Activated CD4-positive, alpha-beta T cell treated with anti-CD3 and anti-CD28 coated beads for 36 hours (primary cell): Measurements from ENCODE around the gene C1QL1. TPM values are rescaled to one million over a fixed set of nuclear protein-coding genes. Genes with fewer than 3 reads are reported as not detected.

Experiments used
- ATAC-seq: fragments of 200-7000 bp; cut with Tn5 transposase; one replicate; pipeline ENCODE4 v1.10.0; 2021; ENCODE audit warnings: mild to moderate bottlenecking, moderate library complexity
- CTCF ChIA-PET: fragments of 350-600 bp; sonication (Branson Sonifier 250); formaldehyde crosslinking; loops from one replicate; lab custom pipeline; 2021; ENCODE audit warnings: antibody characterized with exemption; lab: Charles Lee
- POLR2A ChIA-PET: fragments of 350-600 bp; sonication (Branson Sonifier 250); formaldehyde crosslinking; loops from one replicate; lab custom pipeline; 2021; ENCODE audit warnings: antibody characterized with exemption, inconsistent platforms; lab: Charles Lee
- DNase-seq: peaks from one replicate; pipeline ENCODE4 v3.0.0-alpha.2; 2020
- H3K27ac Mint-ChIP-seq: one replicate; pipeline ENCODE4 v1.8.0; 2021; ENCODE audit warnings: mixed read lengths
- H3K27me3 Mint-ChIP-seq: one replicate; pipeline ENCODE4 v1.8.0; 2021; ENCODE audit warnings: mixed read lengths
- H3K36me3 Mint-ChIP-seq: one replicate; pipeline ENCODE4 v1.8.0; 2021; ENCODE audit warnings: low read depth, mixed read lengths
- H3K4me1 Mint-ChIP-seq: one replicate; pipeline ENCODE4 v1.8.0; 2021; ENCODE audit warnings: mixed read lengths
- H3K4me3 Mint-ChIP-seq: one replicate; pipeline ENCODE4 v1.8.0; 2021; ENCODE audit warnings: mild to moderate bottlenecking, moderate library complexity, mixed read lengths
- H3K9me3 Mint-ChIP-seq: one replicate; pipeline ENCODE4 v1.8.0; 2021; ENCODE audit warnings: low read depth, mixed read lengths
- intact Hi-C, 2 experiments: fragments of 100-400 bp; cut with DNase I in 1 of 2; cut with micrococcal nuclease in 1 of 2; formaldehyde crosslinking; loops; one replicate each; pipeline versions ENCODE4 v1.14.2 to v1.15.1; 2022 to 2024; cut with DNase I, micrococcal nuclease
- microRNA-seq: library from miRNA; unstranded; fragments of <30 nt; microRNA quantifications from one replicate; pipeline ENCODE4 v1.2.0, GENCODE V29; 2021; ENCODE audit warnings: borderline replicate concordance
- total RNA-seq, 2 experiments: library from RNA; stranded (reverse); gene quantifications; one replicate each; pipeline ENCODE4 v1.2.3, GENCODE V29; 2021

C1QL1 gene
- total RNA-seq, 2 experiments from 2014 or later, result 0.37 to 0.83 TPM

GRCh38 chr17:44912763-44913544 lies 55.1 kb downstream of the C1QL1 start:
- Mint-ChIP-seq H3K9me3 (no peaks in the 10 kb centered on the region), H3K4me3 (no peak overlapping the region), H3K4me1 (no peaks in the 10 kb centered on the region), H3K36me3 (no peaks in the 10 kb centered on the region), H3K27me3 (peaks cover 25% of the 10 kb centered on the region), H3K27ac (no peak overlapping the region)
- DNase-seq (no peak), ATAC-seq (no peak)
- POLR2A ChIA-PET, result interaction anchor here (0.6 kb wide), 1 partner anchor 25 kb away, joined by 3 read pairs; no protein-coding TSS in a partner anchor
- CTCF ChIA-PET, result interaction anchor here (0.7 to 5.2 kb wide), 4 partner anchors 10 to 196 kb away, joined by 3 to 35 read pairs (median 3); no protein-coding TSS in a partner anchor
- intact Hi-C loops, result no loop called here

DNA sequence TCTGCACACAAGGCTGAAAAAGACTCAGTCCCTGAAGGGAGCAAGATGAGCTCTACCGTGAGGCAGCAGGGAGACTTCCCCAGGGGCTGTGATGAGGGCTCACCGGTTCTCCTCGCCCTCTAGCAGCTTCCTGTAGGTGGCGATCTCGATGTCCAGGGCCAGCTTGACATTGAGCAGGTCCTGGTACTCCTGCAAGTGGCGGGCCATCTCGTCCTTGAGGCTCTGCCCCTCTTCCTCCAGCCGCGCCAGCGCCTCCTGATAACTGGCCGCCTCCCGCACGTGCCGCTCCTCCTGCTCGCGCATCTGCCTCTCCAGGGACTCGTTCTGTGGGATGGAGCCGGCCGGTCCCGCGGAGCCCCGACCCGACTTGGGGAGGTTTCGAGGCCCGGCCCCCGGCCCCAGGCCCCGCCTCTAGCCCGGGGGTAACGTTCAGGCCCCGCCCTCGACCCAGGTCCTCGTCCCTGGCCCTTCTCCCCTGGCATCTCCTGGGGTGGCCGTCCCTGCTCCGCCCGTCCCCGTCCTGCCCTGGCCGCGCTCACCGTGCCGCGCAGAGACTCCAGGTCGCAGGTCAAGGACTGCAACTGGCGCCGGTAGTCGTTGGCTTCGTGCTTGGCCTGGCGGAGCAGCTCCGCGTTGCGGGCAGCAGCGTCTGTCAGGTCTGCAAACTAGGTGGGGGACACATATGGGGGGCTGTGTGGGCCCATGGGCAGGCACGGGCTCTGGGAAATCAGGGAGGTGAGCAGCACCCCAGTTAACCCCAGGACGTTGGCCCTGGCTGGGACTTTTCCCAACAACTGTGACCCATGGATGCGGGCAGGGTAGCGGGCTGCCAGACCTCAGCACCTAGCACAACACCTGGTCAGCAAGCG lies 56.7 kb downstream of the C1QL1 start:
- ChIA-PET CTCF (interaction anchor here (0.6 to 5.2 kb wide), 9 partner anchors 9 to 492 kb away, joined by 3 to 35 read pairs (median 4); partner anchors contain the start of gene EFTUD2), POLR2A (no interaction called here)
- Mint-ChIP-seq H3K27ac (no peak overlapping the region), H3K9me3 (no peaks in the 10 kb centered on the region), H3K4me1 (no peaks in the 10 kb centered on the region), H3K36me3 (no peaks in the 10 kb centered on the region), H3K4me3 (no peak overlapping the region), H3K27me3 (peaks cover 24% of the 10 kb centered on the region)
- peak; percentile 71 for DNase-seq
- peak; percentile 86 for ATAC-seq
- intact Hi-C loops, result no loop called here

DNA sequence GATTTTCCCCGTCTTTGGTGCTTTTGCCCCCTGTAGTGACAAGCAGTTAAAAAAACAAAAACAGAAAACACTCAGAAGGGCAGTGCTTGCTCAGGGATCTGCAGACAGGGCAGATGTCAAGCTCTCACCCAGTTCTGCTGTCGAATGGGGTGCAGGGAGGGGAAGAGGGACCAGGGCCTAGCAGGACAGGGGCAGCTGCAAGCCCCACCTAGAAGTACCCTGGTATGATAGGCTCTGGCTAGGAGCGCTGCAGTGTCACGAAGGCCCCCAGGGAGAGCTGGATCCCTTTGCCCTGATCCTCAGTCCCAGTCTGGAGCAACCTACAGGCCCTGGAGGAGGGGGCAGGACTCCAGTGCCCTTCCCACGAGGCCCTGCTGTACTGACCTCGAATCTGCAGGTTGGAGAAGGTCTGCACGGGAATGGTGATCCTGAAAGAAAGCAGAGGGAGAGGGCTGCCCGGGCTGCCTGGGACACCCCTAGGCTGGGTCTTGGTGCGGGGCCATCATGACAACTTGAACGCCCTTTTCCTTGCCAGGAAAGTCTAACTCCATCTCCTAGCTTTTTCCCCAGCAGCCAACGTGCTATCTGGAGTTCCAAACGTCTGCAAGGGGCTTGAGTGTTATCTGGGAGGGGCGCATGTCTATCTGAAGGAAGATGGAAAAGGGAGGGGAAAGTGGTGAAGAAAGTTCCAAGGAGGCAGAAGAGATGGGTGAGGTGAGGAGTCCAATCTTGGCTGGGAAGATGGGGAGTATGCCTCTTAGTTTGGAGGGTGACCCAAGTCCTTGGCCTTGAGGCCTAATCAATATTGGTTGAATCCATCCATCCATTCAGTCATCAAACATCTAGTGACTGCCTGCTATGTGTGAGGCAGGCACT lies 57.6 kb downstream of the C1QL1 start:
- POLR2A ChIA-PET, result interaction anchor here (0.6 kb wide), 1 partner anchor 52 kb away, joined by 4 read pairs; no protein-coding TSS in a partner anchor
- Mint-ChIP-seq H3K36me3 (no peaks in the 10 kb centered on the region), H3K4me3 (no peak overlapping the region), H3K27ac (no peak overlapping the region), H3K4me1 (no peaks in the 10 kb centered on the region), H3K27me3 (peaks cover 23% of the 10 kb centered on the region), H3K9me3 (no peaks in the 10 kb centered on the region)
- DNase-seq, result no peak
- intact Hi-C loops, result no loop called here
- CTCF ChIA-PET, result interaction anchor here (0.6 to 5.2 kb wide), 9 partner anchors 10 to 491 kb away, joined by 3 to 35 read pairs (median 4); partner anchors contain the start of gene EFTUD2
- no peak for ATAC-seq

Small RNA genes lying within 50 kb of the gene (microRNA-seq; reads per million reads assigned to microRNA genes)
- 2.1 reads per million for gene MIR6783

Other genes with a start within 250 kb of the C1QL1 start
- gene ADAM11, start 209.3 kb downstream of the C1QL1 start, total RNA-seq, result under 1 TPM; 0.19 to 0.55 TPM
- gene GJC1, start 138.0 kb downstream of the C1QL1 start, total RNA-seq, result 1 to 10 TPM; 3.3 to 3.7 TPM
- gene HIGD1B, start 120.4 kb downstream of the C1QL1 start, total RNA-seq, result not detected
- 100 to 1,000 TPM; 175 to 203 TPM for gene EFTUD2, start 68.9 kb downstream of the C1QL1 start, total RNA-seq
- not detected for gene GFAP, start 52.8 kb downstream of the C1QL1 start, total RNA-seq
- gene KIF18B, start 20.5 kb downstream of the C1QL1 start, total RNA-seq, result 10 to 100 TPM; 38.9 to 48.7 TPM
- gene DCAKD, start 83.3 kb upstream of the C1QL1 start, total RNA-seq, result 10 to 100 TPM; 34.8 to 36.2 TPM
- 100 to 1,000 TPM; 170 to 175 TPM for gene NMT1, start 93.0 kb upstream of the C1QL1 start, total RNA-seq
- gene PLCD3, start 164.2 kb upstream of the C1QL1 start, total RNA-seq, result 1 to 10 TPM; 2.9 to 3.4 TPM
- 10 to 100 TPM; 12.7 to 13.4 TPM for gene ACBD4, start 167.4 kb upstream of the C1QL1 start, total RNA-seq
- gene HEXIM1, start 180.2 kb upstream of the C1QL1 start, total RNA-seq, result 10 to 100 TPM; 27.1 to 27.3 TPM
- 1 to 10 TPM; 3.9 to 4.6 TPM for gene HEXIM2, start 193.6 kb upstream of the C1QL1 start, total RNA-seq